Measurements from ENCODE around the gene ITPKB. TPM values are rescaled to one million over a fixed set of nuclear protein-coding genes. Genes with fewer than 3 reads are reported as not detected.
A peak's percentile ranks its signal among the peaks of the same experiment; 100 is the strongest.

The ITPKB gene
- total and polyA plus RNA-seq, 7 donors, result 3.9 to 14.1 (median 8.9) TPM

- Histone ChIP-seq H3K36me3 (ENCODE audit: insufficient read depth in 1 of 2, low read depth in 1 of 2) (no peaks in the 10 kb centered on the region), H3K9me3 (no peaks in the 10 kb centered on the region), H3K4me3 (no peak overlapping the region), H3K27me3 (ENCODE audit: insufficient read depth in 3 of 3, low read length in 2 of 3) (no peaks in the 10 kb centered on the region), H3K27ac (peak overlapping the region; percentile 11), H3K4me1 (peaks cover 74% of the 10 kb centered on the region)
- 33 to 44% (median 34%) methylated on average over 4 of the region's 4 CpGs for WGBS, 3 donors
- intact Hi-C loops (cut with DNase I), result loop anchor here in 1 of 2 donors (5.0 kb wide), 2 partner anchors 37 to 52 kb away; no protein-coding TSS in a partner anchor
- ATAC-seq (no peak), DNase-seq (no peak)
- TF ChIP-seq CTCF (IDR thresholded peaks at IDR 0.05), result no peak
Observed at GRCh38 chr1:226688808-226689207, 50.3 kb downstream of the ITPKB start.

- Histone ChIP-seq H3K36me3 (ENCODE audit: insufficient read depth in 1 of 2, low read depth in 1 of 2) (no peaks in the 10 kb centered on the region), H3K27me3 (ENCODE audit: insufficient read depth in 3 of 3, low read length in 2 of 3) (no peaks in the 10 kb centered on the region), H3K27ac (peak overlapping the region; percentile 11), H3K4me1 (peaks cover 70% of the 10 kb centered on the region), H3K4me3 (no peak overlapping the region), H3K9me3 (no peaks in the 10 kb centered on the region)
- DNase-seq (no peak), ATAC-seq (no peak)
- intact Hi-C loops (cut with DNase I), result loop anchor here in 1 of 2 donors (5.0 kb wide), 2 partner anchors 36 to 51 kb away; no protein-coding TSS in a partner anchor
- WGBS, 3 donors, result 27 to 45% (median 45%) methylated on average over 6 of the region's 6 CpGs
- no peak for TF ChIP-seq CTCF (IDR thresholded peaks at IDR 0.05)
Observed at GRCh38 chr1:226688056-226688748, 50.9 kb downstream of the ITPKB start.

- Histone ChIP-seq H3K9me3 (no peaks in the 10 kb centered on the region), H3K4me1 (peaks cover 71% of the 10 kb centered on the region), H3K4me3 (no peak overlapping the region), H3K36me3 (ENCODE audit: insufficient read depth in 1 of 2, low read depth in 1 of 2) (no peaks in the 10 kb centered on the region), H3K27ac (peak overlapping the region; percentile 10), H3K27me3 (ENCODE audit: insufficient read depth in 3 of 3, low read length in 2 of 3) (no peaks in the 10 kb centered on the region)
- intact Hi-C loops (cut with DNase I), result loop anchor here (2.0 to 5.0 kb wide), 3 partner anchors 35 to 53 kb away; no protein-coding TSS in a partner anchor
- peak; percentile 64 to 85 (median 83) for ATAC-seq
- no peak for DNase-seq
- 78 to 82% (median 82%) methylated on average over 2 of the region's 2 CpGs for WGBS, 3 donors
- peak; percentile 32 for TF ChIP-seq CTCF (IDR thresholded peaks at IDR 0.05)
Observed at GRCh38 chr1:226687426-226687825, 51.7 kb downstream of the ITPKB start.

GRCh38 chr1:226686440-226687425, 52.3 kb downstream of the ITPKB start:
- intact Hi-C loops (cut with DNase I), result loop anchor here (2.0 to 5.0 kb wide), 3 partner anchors 34 to 52 kb away; no protein-coding TSS in a partner anchor
- no peak overlapping the region for H3K4me3 ChIP-seq
- no peak for DNase-seq
- 56 to 67% (median 64%) methylated on average over 12 of the region's 12 CpGs for WGBS, 3 donors
- peaks cover 71% of the 10 kb centered on the region for H3K4me1 ChIP-seq
- H3K27me3 ChIP-seq (ENCODE audit: insufficient read depth in 3 of 3, low read length in 2 of 3), result no peaks in the 10 kb centered on the region
- no peak for TF ChIP-seq CTCF (IDR thresholded peaks at IDR 0.05)
- no peak for ATAC-seq
- H3K9me3 ChIP-seq, result no peaks in the 10 kb centered on the region
- H3K36me3 ChIP-seq (ENCODE audit: insufficient read depth in 1 of 2, low read depth in 1 of 2), result no peaks in the 10 kb centered on the region
- H3K27ac ChIP-seq, result peak overlapping the region; percentile 10

Measured in psoas muscle (tissue), 8 donors.